ENCODE measurements around the gene MSLN.

Gene MSLN

DNA sequence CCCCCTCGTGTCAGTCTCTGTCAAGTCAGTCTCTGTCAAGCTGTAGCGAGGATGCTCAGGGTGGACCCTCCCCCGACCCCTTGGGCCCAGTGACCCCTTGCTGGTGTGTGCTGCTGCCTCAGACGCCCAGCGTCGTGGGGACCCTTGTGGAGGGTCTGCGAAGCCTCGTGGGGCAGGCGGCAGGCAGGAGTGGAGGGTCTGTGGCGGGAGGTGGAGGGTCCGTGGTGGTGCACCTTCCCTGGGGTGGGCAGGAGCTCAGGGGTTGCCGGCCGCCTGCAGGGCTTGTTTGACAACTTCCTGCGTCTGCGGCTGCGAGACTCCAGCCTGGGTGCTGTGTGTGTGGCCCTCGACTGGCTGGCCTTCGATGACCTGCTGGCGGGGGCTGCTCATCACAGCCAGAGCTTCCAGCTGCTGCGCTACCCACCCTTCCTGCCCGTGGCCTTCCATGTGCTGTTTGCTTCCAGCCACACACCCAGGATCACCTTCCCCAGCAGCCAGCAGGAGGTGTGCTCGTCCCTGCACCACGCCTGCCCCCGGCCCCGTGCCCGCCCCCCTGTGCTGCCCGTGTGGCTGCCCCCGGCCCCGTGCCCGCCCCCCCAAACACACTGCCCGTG lies 34.4 kb downstream of the MSLN start:
- no peak for DNase-seq

- DNase-seq, result no peak
These were observed 35.2 kb downstream of the MSLN start for GRCh38 chr16:795580-796229.

- DNase-seq, result no peak
These were observed 36.0 kb downstream of the MSLN start for GRCh38 chr16:796296-797119.

GRCh38 chr16:797120-797420 lies 36.5 kb downstream of the MSLN start:
- no peak for DNase-seq

DNA sequence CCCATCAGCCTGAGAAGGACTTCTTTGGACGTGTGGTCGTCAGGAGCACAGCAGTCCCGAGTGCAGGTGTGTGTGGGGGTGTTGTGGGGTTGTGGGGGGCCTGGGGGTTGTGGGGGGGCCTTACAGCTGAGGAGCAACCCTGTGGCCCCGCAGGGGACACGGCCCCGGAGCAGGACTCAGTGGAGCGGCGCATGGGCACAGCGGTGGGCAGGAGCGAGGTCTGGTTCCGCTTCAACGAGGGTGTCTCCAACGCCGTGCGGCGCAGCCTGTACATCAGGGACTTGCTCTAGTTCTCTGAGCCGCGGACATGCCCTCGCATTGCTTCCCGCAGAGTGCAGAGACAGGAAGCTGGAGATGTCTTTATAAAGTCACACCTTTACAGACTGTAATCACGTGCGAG lies 37.2 kb downstream of the MSLN start:
- DNase-seq, result no peak

DNA sequence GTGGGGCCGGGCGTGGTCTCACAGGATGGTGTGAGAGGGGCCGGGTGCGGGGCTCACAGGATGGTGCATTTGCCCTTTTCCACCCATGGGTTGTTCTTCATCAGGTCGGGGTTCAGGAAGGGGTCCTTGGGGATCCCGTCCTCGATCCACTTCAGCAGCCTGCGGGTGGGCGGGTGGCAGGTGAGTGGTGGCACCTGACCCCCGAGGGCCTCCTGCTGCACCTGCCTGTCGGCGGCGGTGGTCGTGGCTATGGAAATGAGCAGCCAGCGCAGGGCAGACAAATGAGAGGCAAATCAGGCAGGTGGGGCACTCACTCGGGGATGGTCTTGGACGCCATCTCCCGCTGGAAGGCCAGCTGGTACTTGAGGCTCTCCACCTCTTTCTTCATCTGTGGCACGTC lies 38.1 kb downstream of the MSLN start:
- no peak for DNase-seq

DNA sequence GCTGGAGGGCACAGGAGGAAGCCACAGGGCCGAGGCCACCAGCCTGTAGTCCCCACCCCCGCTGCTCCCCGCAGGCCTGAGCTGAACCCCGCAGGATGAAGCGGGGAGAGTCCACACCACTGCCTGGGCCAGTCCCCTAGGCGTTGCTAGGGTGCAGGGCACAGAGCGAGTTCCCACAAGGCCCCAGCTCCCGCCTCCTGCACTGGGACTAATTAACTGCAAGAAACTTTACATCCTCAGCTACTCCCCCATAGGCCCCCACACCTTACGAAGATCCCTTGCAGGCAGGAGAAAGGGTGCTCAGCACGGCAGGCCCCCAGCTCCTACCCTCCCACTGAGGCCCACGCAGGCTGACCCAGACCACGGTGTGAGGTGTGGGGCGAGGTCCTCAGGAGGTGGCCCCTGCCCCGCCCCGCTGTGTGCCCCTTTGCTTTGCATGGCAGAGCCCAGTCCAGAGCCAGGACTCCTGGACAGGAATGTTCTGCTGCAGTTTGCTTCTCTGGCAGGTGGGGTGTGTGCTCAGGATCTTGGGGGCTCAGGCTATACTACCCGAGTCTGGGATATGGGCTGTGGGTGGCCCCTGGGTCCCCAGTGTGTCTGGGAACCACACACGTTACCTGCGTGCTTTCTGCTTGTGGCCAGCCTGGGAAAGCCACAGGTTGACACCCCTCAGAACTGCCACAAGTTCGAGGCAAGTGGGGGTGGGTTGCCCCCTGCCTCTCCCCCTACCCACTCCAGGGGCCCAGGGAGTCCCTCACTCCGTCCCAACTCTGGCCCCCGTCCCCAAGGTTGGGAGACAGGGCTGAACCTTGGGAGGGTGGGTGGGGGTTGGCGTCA lies 38.8 kb downstream of the MSLN start:
- DNase-seq, result no peak

DNA sequence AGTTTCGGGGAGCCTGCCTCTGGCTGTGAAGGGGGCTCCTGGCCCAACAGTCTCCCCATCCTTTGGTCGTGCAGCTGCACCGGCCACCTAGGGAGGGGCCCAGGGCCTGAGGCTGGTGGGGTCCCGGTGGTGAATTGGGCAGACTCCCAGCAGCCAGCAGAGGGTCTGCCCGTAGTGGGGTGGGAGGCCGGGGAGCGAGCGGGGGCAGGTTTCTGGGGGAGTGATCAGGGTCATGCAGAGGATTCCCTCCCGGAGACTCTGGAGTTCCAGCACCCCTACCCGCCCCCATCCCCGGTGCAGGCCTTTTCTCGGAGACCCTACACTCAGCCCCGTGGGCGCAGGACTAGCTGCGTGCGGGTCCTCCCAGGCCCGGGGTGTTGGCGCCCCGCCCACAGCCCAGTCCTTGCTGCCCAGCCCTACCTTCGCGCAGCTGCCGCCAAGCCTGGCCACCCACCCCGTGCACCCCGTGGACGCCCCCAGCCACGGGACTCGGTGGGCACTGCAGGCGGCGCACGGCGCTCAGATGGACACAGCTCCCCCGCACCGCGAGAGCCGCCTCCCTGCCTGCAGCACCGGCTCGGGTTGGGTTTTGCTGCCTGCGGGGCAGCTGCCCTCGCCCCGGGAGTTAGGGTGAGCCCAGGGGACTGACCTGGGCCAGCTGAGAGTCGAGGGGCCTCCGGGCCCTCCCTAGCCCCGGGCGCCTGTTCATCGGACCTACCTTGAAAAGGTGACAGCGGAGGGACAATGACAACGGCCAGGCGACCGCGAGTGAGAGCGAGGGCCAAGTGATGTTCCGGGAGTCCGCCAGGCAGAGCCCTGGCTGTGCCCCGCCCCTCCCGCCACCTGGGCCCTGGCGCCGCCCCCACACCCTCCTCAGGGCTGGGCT lies 39.7 kb downstream of the MSLN start, which contains the start of gene GNG13:
Gene GNG13 (minus strand): TSS at position 787 of the 886 bp plus-strand sequence. CDS start 1,657 bp downstream, outside the sequence.
- DNase-seq, result no peak

DNA sequence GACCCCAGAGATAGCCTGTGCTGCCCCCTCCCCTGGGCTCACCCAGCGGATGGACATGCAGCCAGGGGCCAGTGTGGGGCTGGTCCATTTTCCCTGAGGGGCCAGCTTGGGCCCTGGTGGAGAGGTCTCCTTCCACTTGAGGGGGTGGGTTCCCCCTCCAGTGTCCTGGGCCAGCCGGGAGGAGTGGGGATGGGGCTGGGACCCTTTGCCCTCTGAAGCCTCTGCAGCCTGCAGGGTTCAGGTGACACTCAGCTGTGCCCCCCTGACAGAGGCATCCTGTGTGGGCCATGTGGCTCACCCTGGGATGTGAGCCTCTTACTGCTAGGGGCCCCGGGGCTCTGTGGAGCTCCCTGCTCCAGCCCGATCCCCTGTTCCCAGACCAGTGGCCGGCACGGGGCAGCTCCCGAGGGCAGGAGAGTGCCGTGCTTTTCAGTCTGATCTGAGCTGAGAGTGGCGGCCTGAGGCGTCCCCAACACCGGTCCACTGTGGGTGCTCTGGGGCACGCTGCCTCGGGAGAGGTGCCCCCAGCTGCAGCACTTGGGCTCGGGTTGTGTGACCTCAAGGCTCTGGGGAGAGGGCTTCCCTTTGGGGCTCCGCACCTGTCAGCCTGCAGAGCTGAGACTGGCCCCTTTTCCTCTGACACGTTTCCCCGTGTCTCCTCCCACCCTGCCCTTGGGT lies 40.4 kb downstream of the MSLN start:
- DNase-seq, result no peak

- DNase-seq, result no peak
These were observed 41.2 kb downstream of the MSLN start for GRCh38 chr16:801584-802363.

DNA sequence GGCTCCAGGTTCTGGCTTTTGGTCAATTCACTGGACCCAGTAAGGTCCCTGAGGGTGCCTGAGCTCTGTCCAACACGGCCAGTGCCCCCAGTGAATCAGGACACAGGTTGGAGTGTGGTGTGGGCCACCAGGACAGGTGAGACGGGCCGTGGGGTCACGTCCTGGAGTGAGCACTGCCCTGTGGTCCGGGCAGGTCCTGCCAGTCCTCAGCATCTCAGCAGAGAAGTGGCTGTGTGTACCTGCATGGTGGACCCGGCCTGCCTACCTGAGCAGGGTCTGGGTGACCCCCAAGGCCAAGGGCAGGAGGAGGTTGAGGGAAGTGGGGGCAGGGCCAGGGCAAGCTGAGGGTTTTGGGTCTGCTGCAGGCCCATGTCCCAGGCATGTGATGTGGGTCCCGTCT lies 41.9 kb downstream of the MSLN start:
- no peak for DNase-seq

- no peak for DNase-seq
These were observed 42.6 kb downstream of the MSLN start for GRCh38 chr16:802914-803753.

GRCh38 chr16:803754-804080 lies 43.2 kb downstream of the MSLN start:
- DNase-seq, result no peak

DNA sequence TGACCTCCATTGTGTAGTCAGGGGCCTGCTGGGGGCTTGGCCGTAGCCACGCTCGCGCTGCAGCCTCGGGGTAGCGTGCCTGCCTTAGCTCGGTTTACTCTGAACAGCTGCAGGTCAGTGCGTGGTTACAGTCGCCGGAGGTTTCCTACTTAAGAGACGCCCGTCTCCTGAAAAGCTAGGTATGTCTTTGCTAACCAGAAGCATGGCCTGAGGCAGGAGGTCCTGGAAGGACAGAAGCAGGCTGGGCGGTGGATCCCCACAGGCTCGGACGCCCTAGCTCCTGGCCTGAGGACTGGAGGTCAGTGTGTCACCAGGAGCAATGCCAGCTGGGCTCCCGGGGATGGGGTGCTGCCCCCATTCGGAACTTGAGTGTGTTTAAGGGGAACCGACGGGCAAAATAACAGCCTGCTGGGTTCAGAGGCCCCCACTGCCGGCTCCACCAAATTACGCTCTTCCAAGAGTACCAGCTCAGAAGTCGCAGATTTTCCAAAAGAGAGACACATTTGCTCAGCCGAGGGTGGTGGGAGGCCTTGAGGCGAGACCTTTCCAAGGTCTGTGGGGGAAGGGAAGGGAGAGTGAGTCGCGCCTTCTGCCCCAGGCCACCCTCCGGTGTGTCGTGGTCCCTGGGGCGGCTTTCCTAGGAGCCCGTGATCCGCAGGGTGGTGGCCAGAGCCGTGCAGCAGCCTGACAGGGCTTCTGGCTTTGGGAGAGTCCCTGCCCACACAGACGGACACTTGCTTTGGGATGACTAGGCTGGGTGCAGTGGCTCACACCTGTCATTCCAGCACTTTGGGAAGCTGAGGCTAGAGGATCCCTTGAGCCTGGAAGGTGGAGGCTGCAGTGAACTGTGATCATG lies 43.9 kb downstream of the MSLN start:
- DNase-seq, result no peak

DNA sequence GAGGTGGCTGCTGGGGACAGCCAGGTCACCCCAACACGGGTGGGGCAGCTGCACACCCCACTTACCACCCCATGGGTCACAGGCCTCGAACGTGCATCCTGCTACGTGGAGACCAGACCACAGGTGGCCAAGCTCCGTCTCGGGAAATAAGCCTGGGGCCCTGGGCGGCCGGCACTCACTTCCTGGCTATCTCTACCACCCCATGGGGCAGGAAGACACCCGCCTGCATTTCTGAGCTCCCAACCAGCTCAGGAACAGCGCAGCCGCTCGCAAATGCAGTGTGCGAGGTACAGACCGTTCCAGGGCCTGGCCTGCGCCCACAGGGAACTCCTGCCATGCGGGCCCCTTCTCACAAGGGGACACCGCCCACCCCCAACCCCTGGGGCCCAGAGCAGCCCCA lies 44.9 kb downstream of the MSLN start:
- no peak for DNase-seq

- peak; percentile 96 for DNase-seq
These were observed 47.0 kb downstream of the MSLN start for GRCh38 chr16:807347-808084.

DNA sequence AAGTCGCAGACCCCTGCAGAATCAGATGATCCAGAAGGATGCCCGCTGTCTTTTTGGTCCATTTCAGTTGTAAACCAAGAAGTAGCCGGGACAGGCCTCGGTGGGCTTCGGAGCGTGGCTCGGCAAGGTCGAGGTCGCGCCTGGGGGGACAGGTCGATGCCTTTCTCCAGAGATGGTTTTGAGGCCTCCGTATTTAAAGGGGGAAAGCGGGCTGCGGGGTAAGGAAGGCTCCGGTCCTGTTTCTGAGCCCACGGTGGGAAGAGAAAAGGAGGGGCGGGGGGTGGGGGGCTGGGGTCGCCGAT lies 47.5 kb downstream of the MSLN start:
- no peak for DNase-seq

GRCh38 chr16:813204-813915 lies 52.8 kb downstream of the MSLN start:
- DNase-seq, result peak; percentile 67
